Left ventricle myocardium inferior (tissue), 1 donor: ENCODE results near the gene RPL13. TPM values are rescaled to one million over a fixed set of nuclear protein-coding genes. Genes with fewer than 3 reads are reported as not detected.

Source experiments
- DNase-seq: peaks from one replicate; pipeline ENCODE4 v3.0.0-alpha.2; 2020
- H3K27ac ChIP-seq: fragments of 200-600 bp; replicated peaks from 2 replicates; pipeline ENCODE4 v1.8.0; 2021
- H3K27me3 ChIP-seq: fragments of 200-600 bp; 2 replicates; pipeline ENCODE4 v1.8.0; 2021; ENCODE audit warnings: low read depth
- H3K36me3 ChIP-seq: fragments of 200-600 bp; 2 replicates; pipeline ENCODE4 v1.8.0; 2021
- H3K4me1 ChIP-seq: fragments of 200-600 bp; 2 replicates; pipeline ENCODE4 v1.8.0; 2021
- H3K4me3 ChIP-seq: fragments of 200-600 bp; 2 replicates; pipeline ENCODE4 v1.8.0; 2021; ENCODE audit warnings: mild to moderate bottlenecking, moderate library complexity
- H3K9me3 ChIP-seq: fragments of 200-600 bp; replicated peaks from 2 replicates; pipeline ENCODE4 v1.8.0; 2021
- CTCF ChIP-seq: fragments of 200-600 bp; IDR thresholded peaks from 2 replicates; pipeline ENCODE4 v1.8.0; 2021; ENCODE audit warnings: antibody characterized with exemption, mild to moderate bottlenecking, borderline replicate concordance
- intact Hi-C: fragments of 100-400 bp; cut with micrococcal nuclease; formaldehyde crosslinking; loops from one replicate; pipeline ENCODE4 v1.11.0; 2022
- total RNA-seq: library from RNA; stranded (reverse); fragmentation: NEBNext Ultra II Directional; extraction: Animal tissue kit (Norgen Biotek cat#: 25700); gene quantifications from one replicate; pipeline ENCODE4 v1.2.1, GENCODE V29; 2021
- donor health status: DM: no; HTN: yes; CAD: no; lungs with severe emphysema.

Gene RPL13
- total RNA-seq, 1 donor from 2014 or later: 1,030 TPM

- peaks cover 27% of the 10 kb centered on the region for H3K4me1 ChIP-seq
- H3K27ac ChIP-seq: no peak overlapping the region
- H3K4me3 ChIP-seq: no peak overlapping the region
- no peaks in the 10 kb centered on the region for H3K36me3 ChIP-seq
- intact Hi-C loops: no loop called here
- no peaks in the 10 kb centered on the region for H3K9me3 ChIP-seq
- H3K27me3 ChIP-seq: peaks cover 94% of the 10 kb centered on the region
- DNase-seq: no peak
- no peak for TF ChIP-seq CTCF
Observed at GRCh38 chr16:89572485-89573205, 12.2 kb downstream of the RPL13 start.

DNA sequence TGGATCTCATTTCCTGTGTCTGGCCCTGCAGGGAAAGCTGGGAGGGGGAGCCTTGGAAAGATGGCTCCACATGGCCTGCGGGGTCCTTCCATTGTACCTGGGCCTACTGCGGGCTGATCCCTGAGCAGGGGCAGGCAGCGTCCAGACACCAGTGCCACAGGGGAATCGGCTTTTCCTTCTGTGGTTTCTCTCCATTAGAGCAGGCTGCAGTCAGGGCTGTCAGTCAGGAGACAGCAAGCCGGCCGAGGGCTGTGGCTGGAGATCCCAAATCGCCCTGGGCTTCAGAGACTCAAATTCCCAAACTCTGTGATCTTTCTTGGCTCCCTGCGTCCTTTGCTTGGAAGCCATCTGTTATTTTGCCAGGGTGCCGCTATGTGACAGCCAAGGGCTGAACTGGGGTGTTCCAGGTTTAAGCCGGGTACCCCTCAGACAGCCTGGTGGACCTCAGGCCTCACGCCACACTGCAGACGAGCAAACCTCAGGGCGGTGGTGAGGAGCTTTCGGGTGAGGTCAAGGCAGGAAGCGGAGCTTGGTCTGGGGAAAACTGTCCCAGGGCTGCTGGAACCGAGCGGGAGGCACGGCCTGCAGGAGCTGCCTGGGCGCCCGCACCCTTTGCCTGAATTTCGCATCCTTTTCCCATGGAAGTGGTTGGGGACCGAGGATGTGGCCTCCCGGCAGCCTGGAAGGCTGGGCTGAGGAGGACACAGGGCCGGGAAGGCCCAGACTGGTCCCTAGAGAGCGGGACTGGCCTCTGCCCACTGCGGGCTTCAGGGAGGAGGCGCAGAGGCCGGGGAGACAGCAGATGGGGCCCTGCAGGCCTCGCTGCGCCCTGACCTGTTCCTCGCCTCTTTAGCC, 13.6 kb downstream of the RPL13 start:
- Histone ChIP-seq H3K36me3 (no peaks in the 10 kb centered on the region), H3K4me1 (peaks cover 27% of the 10 kb centered on the region), H3K9me3 (no peaks in the 10 kb centered on the region), H3K4me3 (peak overlapping the region; percentile 56), H3K27me3 (peaks cover 83% of the 10 kb centered on the region), H3K27ac (no peak overlapping the region)
- intact Hi-C loops: no loop called here
- DNase-seq: no peak
- no peak for TF ChIP-seq CTCF

- H3K27me3 ChIP-seq: peaks cover 76% of the 10 kb centered on the region
- peak; percentile 70 for TF ChIP-seq CTCF
- H3K4me3 ChIP-seq: peak overlapping the region; percentile 56
- no peak overlapping the region for H3K27ac ChIP-seq
- no peaks in the 10 kb centered on the region for H3K36me3 ChIP-seq
- no peaks in the 10 kb centered on the region for H3K9me3 ChIP-seq
- peak; percentile 32 for DNase-seq
- peaks cover 27% of the 10 kb centered on the region for H3K4me1 ChIP-seq
- intact Hi-C loops: no loop called here
Observed at GRCh38 chr16:89574681-89575246, 14.3 kb downstream of the RPL13 start.

DNA sequence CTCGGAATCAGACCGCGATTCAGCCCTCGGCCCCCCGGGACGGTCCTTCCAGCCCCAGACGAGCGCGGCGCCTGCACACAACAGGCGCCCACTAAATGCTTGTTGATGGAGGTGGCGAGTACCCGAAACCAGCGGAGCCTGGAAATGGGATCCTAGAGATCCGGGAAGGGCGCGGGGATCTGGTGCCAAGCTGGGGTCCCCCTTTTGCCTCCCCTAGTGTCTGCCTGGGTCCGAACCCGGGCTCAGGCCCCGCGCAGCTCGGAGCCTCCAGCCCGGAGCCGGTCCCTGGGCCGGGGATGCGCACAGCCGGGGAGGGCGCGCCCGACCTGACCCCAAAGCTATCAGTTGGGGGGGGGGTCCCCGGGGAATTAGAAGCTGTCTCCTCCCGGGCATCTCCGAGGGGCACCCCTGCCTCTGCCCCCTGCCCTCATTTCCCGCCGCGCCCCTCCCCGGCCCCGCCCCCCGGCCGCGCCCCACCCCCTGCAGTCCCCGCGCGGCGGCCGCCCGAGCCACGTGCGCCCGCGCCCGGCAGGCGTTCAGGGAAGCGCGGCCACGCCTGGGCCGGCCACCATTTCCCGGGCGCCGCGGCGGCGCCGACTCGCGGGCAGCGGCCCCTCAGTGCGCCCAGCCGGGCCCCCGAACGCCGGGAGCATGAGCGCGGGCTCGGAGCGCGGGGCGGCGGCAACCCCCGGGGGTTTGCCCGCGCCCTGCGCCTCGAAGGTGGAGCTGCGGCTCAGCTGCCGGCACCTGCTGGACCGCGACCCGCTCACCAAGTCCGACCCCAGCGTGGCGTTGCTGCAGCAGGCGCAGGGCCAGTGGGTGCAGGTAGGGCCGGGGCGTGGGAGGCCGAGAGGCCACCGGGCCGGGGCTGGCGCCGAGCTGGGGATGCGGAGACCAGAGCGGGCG, 15.0 kb downstream of the RPL13 start, which contains the start of gene CPNE7:
TSS of gene CPNE7 (plus strand) at position 512 of the 906 bp plus-strand sequence. CDS start at position 652, 140 bp downstream.
- H3K4me1 ChIP-seq: peaks cover 27% of the 10 kb centered on the region
- no peak for DNase-seq
- no peaks in the 10 kb centered on the region for H3K36me3 ChIP-seq
- no peak for TF ChIP-seq CTCF
- H3K4me3 ChIP-seq: peak within 1 kb of the TSS; percentile 56
- peaks cover 69% of the 10 kb centered on the region for H3K27me3 ChIP-seq
- no peaks in the 10 kb centered on the region for H3K9me3 ChIP-seq
- intact Hi-C loops: no loop called here
- no peak within 1 kb of the TSS for H3K27ac ChIP-seq
